IMR-90 (cell line): ENCODE results near the gene C19orf85. TPM values are rescaled to one million over a fixed set of nuclear protein-coding genes. Genes with fewer than 3 reads are reported as not detected.

Source experiments
- ATAC-seq: fragments of 200-7000 bp; cut with Tn5 transposase; 2 replicates; pipeline ENCODE4 v1.9.1; 2020; ENCODE audit warnings: low read depth, mild to moderate bottlenecking, moderate library complexity
- BruUV-seq: library from RNA; stranded (reverse); fragments of 400-500 nt; replicated peaks from 2 replicates; lab custom pipeline; 2021; lab: Mats Ljungman, UMichigan
- CTCF ChIA-PET: fragments of 300-600 bp; formaldehyde crosslinking; extraction: SDS; loops from one replicate; lab custom pipeline; 2021; ENCODE audit warnings: antibody characterized with exemption; lab: Yijun Ruan, JAX
- POLR2A ChIA-PET: fragments of 300-600 bp; sonication (Branson Sonifier 250); formaldehyde crosslinking; loops from one replicate; lab custom pipeline; 2022; ENCODE audit warnings: antibody characterized with exemption; ENCODE audit not compliant: unreplicated experiment; lab: Charles Lee
- DNase-seq: peaks from one replicate; pipeline ENCODE4 v3.0.0; 2013
- H2AFZ ChIP-seq: replicated peaks from 2 replicates; pipeline ENCODE3; 2013; ENCODE audit warnings: low read length, mild to moderate bottlenecking; ENCODE audit not compliant: poor library complexity
- H2AK5ac ChIP-seq: 2 replicates; pipeline ENCODE4 v1.6.1; 2013; ENCODE audit warnings: low read depth, low read length, inconsistent platforms
- H2AK9ac ChIP-seq: replicated peaks from 2 replicates; pipeline ENCODE3; 2013; ENCODE audit warnings: mild to moderate bottlenecking, low read depth, low read length, moderate library complexity; ENCODE audit not compliant: poor library complexity
- H2BK120ac ChIP-seq: 2 replicates; pipeline ENCODE4 v1.6.1; 2013; ENCODE audit warnings: low read depth, low read length, inconsistent platforms
- H2BK15ac ChIP-seq: 3 replicates; pipeline ENCODE4 v1.6.1; 2013; ENCODE audit warnings: low read depth, low read length, inconsistent platforms
- H2BK20ac ChIP-seq: 2 replicates; pipeline ENCODE4 v1.6.1; 2013; ENCODE audit warnings: low read depth, mild to moderate bottlenecking, inconsistent platforms, low read length, moderate library complexity
- H2BK5ac ChIP-seq: 2 replicates; pipeline ENCODE4 v1.6.1; 2013; ENCODE audit warnings: mild to moderate bottlenecking, low read depth, low read length, inconsistent platforms; ENCODE audit not compliant: poor library complexity, severe bottlenecking
- H3K14ac ChIP-seq: replicated peaks from 2 replicates; pipeline ENCODE4 v1.6.1; 2013; ENCODE audit warnings: low read depth, low read length, inconsistent platforms
- H3K18ac ChIP-seq: 2 replicates; pipeline ENCODE4 v1.6.1; 2013; ENCODE audit warnings: low read depth, low read length, control low read depth
- H3K23ac ChIP-seq: 2 replicates; pipeline ENCODE4 v1.6.1; 2013; ENCODE audit warnings: low read depth, low read length, inconsistent platforms
- H3K27ac ChIP-seq: 2 replicates; pipeline ENCODE4 v1.5.1; 2013; ENCODE audit warnings: mild to moderate bottlenecking, control low read depth, low read length; ENCODE audit not compliant: insufficient read depth
- H3K27me3 ChIP-seq: 2 replicates; pipeline ENCODE4 v1.6.1; 2013; ENCODE audit warnings: low read length; ENCODE audit not compliant: control insufficient read depth, insufficient read depth
- H3K36me3 ChIP-seq: 2 replicates; pipeline ENCODE4 v1.6.1; 2013; ENCODE audit warnings: low read length, mixed read lengths; ENCODE audit not compliant: control insufficient read depth, insufficient read depth
- H3K4ac ChIP-seq: 2 replicates; pipeline ENCODE4 v1.6.1; 2013; ENCODE audit warnings: low read depth, low read length, inconsistent platforms
- H3K4me1 ChIP-seq: 2 replicates; pipeline ENCODE4 v1.6.1; 2013; ENCODE audit warnings: low read length, mixed read lengths; ENCODE audit not compliant: control insufficient read depth, insufficient read depth
- H3K4me2 ChIP-seq: 2 replicates; pipeline ENCODE4 v1.6.1; 2013; ENCODE audit warnings: low read depth, mild to moderate bottlenecking, control low read depth, low read length, moderate library complexity
- H3K4me3 ChIP-seq: 2 replicates; pipeline ENCODE4 v1.5.1; 2013; ENCODE audit warnings: low read depth, mild to moderate bottlenecking, control low read depth, low read length, moderate library complexity; ENCODE audit not compliant: insufficient read depth
- H3K56ac ChIP-seq: 2 replicates; pipeline ENCODE4 v1.6.1; 2013; ENCODE audit warnings: low read length, inconsistent platforms; ENCODE audit not compliant: insufficient read depth; ENCODE audit errors: extremely low read depth
- H3K79me1 ChIP-seq, 2 experiments: 2 replicates each; pipeline ENCODE4 v1.6.1; 2013; ENCODE audit warnings: low read length in 2 of 2, inconsistent platforms in 1 of 2, low read depth in 1 of 2
- H3K9ac ChIP-seq: 2 replicates; pipeline ENCODE4 v1.6.1; 2013; ENCODE audit warnings: low read depth, low read length, control low read depth
- H3K9me1 ChIP-seq: 2 replicates; pipeline ENCODE4 v1.6.1; 2013; ENCODE audit warnings: low read length, inconsistent platforms; ENCODE audit not compliant: insufficient read depth
- H3K9me3 ChIP-seq: 2 replicates; pipeline ENCODE4 v1.6.1; 2013; ENCODE audit warnings: low read length; ENCODE audit not compliant: control insufficient read depth, insufficient read depth
- H4K20me1 ChIP-seq: 2 replicates; pipeline ENCODE4 v1.6.1; 2013; ENCODE audit warnings: low read length, inconsistent platforms; ENCODE audit not compliant: insufficient read depth
- H4K5ac ChIP-seq: 2 replicates; pipeline ENCODE4 v1.6.1; 2013; ENCODE audit warnings: mild to moderate bottlenecking, low read depth, low read length, control low read depth
- H4K8ac ChIP-seq, 2 experiments: 2 replicates each; pipeline ENCODE4 v1.6.1; 2013; ENCODE audit warnings: low read depth in 2 of 2, low read length in 2 of 2, control low read depth in 1 of 2, inconsistent platforms in 1 of 2
- H4K91ac ChIP-seq: 2 replicates; pipeline ENCODE4 v1.6.1; 2013; ENCODE audit warnings: low read depth, low read length, inconsistent platforms; ENCODE audit not compliant: insufficient read depth
- CEBPB ChIP-seq: IDR thresholded peaks from 2 replicates; pipeline ENCODE4 v1.6.1; 2012; ENCODE audit warnings: low read depth, low read length, improper control_type of control experiment
- ELK1 ChIP-seq: fragments of 150-350 bp; IDR thresholded peaks from 2 replicates; pipeline ENCODE4 v1.6.1; 2016; ENCODE audit warnings: low read depth, mild to moderate bottlenecking, low read length, moderate library complexity, borderline replicate concordance
- MAFK ChIP-seq: IDR thresholded peaks from 2 replicates; pipeline ENCODE4 v1.6.1; 2012; ENCODE audit warnings: low read depth, low read length, improper control_type of control experiment
- MAZ ChIP-seq: IDR thresholded peaks from 2 replicates; pipeline ENCODE4 v1.6.1; 2012; ENCODE audit warnings: low read depth, mild to moderate bottlenecking, low read length, improper control_type of control experiment, moderate library complexity, borderline replicate concordance
- NFE2L2 ChIP-seq: fragments of 150-350 bp; IDR thresholded peaks from 2 replicates; pipeline ENCODE4 v1.6.1; 2016; ENCODE audit warnings: low read depth, mild to moderate bottlenecking, low read length
- RCOR1 ChIP-seq: IDR thresholded peaks from 2 replicates; pipeline ENCODE4 v1.6.1; 2012; ENCODE audit warnings: mild to moderate bottlenecking, low read length, improper control_type of control experiment; ENCODE audit not compliant: insufficient replicate concordance
- RFX5 ChIP-seq: IDR thresholded peaks from 2 replicates; pipeline ENCODE4 v1.8.0; 2012; ENCODE audit warnings: low read depth, mild to moderate bottlenecking, low read length, moderate library complexity
- SMC3 ChIP-seq: fragments of 150-350 bp; IDR thresholded peaks from 2 replicates; pipeline ENCODE4 v1.6.1; 2016; ENCODE audit warnings: low read depth, mild to moderate bottlenecking, antibody characterized with exemption, low read length, moderate library complexity
- WGBS, 2 experiments: methylation state at CpG; one replicate each; pipeline versions ENCODE4 v1.1.5 to v1.1.7; 2013; ENCODE audit warnings: missing lambda C conversion rate in 2 of 2; ENCODE audit not compliant: insufficient read length in 1 of 2; ENCODE audit errors: extremely low coverage in 2 of 2; 5-methylcytosine and 5-hydroxymethylcytosine counted together
- dilution Hi-C: fragments of 300-500 bp; cut with HindIII; formaldehyde crosslinking; loops from one replicate; pipeline ENCODE4 v1.14.3; 2018; ENCODE audit warnings: low sequenced_read_pairs; ENCODE audit not compliant: unreplicated experiment
- in situ Hi-C: fragments of 300-500 bp; cut with MboI; formaldehyde crosslinking; loops from 3 replicates; pipeline ENCODE4 v1.14.3; 2019; ENCODE audit warnings: low sequenced_read_pairs, inconsistent platforms, mixed read lengths
- intact Hi-C: fragments of 100-400 bp; cut with micrococcal nuclease; formaldehyde crosslinking; loops from 2 replicates; pipeline ENCODE4 v1.10.0; 2022
- polyA plus RNA-seq, 3 experiments: library from polyadenylated mRNA; depleted of rRNA; stranded (reverse); fragments of >200 nt; gene quantifications; 2 replicates each; pipeline ENCODE4 v1.2.3, GENCODE V29; 2012; ENCODE audit warnings: low replicate concordance in 1 of 3
- total RNA-seq: library from RNA; depleted of rRNA; stranded (reverse); fragments of >200 nt; gene quantifications from 2 replicates; pipeline ENCODE4 v1.2.3, GENCODE V29; 2012
- TF ChIP-seq, protein P1 (sequence below): fragments of 150-350 bp; IDR thresholded peaks from 2 replicates; pipeline ENCODE4 v1.6.1; 2017; ENCODE audit warnings: mild to moderate bottlenecking, antibody characterized with exemption, low read length, low read depth
- TF ChIP-seq, protein P2 (sequence below): conservative IDR thresholded peaks from 2 replicates; pipeline ENCODE4 v1.5.1; 2012; ENCODE audit warnings: mild to moderate bottlenecking, low read depth, low read length, improper control_type of control experiment

Gene C19orf85
- total and polyA plus RNA-seq, 2 of the 4 experiments (the other 2 are of a cell fraction), result not detected

- DNase-seq (no peak), ATAC-seq (no peak)
- no peak overlapping the region for H3K4me3 ChIP-seq
- dilution Hi-C loops (no loop called here), intact Hi-C loops (no loop called here), in situ Hi-C loops (loop anchor here (25.0 kb wide), 1 partner anchor 1017 kb away; the partner anchor contains the start of genes CDC42EP5 and LENG9)
- 77% methylated on average over 11 of the region's 17 CpGs; no CpG with 5 or more reads in 1 of the 2 experiments for WGBS, 2 experiments
- no peaks in the 10 kb centered on the region; the same call in 1 of the 2 replicates for H4K20me1 ChIP-seq
- no peak overlapping the region for H2BK120ac ChIP-seq
- H2AK9ac ChIP-seq, result no peak overlapping the region
- no peak overlapping the region for H2AFZ ChIP-seq
- no peak overlapping the region for H2BK20ac ChIP-seq
- H3K56ac ChIP-seq, result no peak overlapping the region
- peaks cover 18% of the 10 kb centered on the region for H3K9me1 ChIP-seq
- no peak overlapping the region for H3K4ac ChIP-seq
- no peak overlapping the region for H3K9ac ChIP-seq
- H3K18ac ChIP-seq, result no peak overlapping the region
- H4K91ac ChIP-seq, result no peak overlapping the region
- no peak overlapping the region for H4K8ac ChIP-seq
- POLR2A ChIA-PET, result no interaction called here
- no peaks in the 10 kb centered on the region for H3K9me3 ChIP-seq
- H3K79me1 ChIP-seq, result peaks cover 14 to 42% of the 10 kb centered on the region in 2 experiments
- no TSS peak for BruUV-seq
- TF ChIP-seq CEBPB, result no peak
- TF ChIP-seq RFX5, result no peak
- no peak for TF ChIP-seq MAZ
- TF ChIP-seq RCOR1, result no peak
- TF ChIP-seq NFE2L2, result no peak
- no peak for TF ChIP-seq SMC3
- no peak for TF ChIP-seq ELK1
- TF ChIP-seq, protein P1, sequence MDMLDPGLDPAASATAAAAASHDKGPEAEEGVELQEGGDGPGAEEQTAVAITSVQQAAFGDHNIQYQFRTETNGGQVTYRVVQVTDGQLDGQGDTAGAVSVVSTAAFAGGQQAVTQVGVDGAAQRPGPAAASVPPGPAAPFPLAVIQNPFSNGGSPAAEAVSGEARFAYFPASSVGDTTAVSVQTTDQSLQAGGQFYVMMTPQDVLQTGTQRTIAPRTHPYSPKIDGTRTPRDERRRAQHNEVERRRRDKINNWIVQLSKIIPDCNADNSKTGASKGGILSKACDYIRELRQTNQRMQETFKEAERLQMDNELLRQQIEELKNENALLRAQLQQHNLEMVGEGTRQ, result no peak
- TF ChIP-seq, protein P2, sequence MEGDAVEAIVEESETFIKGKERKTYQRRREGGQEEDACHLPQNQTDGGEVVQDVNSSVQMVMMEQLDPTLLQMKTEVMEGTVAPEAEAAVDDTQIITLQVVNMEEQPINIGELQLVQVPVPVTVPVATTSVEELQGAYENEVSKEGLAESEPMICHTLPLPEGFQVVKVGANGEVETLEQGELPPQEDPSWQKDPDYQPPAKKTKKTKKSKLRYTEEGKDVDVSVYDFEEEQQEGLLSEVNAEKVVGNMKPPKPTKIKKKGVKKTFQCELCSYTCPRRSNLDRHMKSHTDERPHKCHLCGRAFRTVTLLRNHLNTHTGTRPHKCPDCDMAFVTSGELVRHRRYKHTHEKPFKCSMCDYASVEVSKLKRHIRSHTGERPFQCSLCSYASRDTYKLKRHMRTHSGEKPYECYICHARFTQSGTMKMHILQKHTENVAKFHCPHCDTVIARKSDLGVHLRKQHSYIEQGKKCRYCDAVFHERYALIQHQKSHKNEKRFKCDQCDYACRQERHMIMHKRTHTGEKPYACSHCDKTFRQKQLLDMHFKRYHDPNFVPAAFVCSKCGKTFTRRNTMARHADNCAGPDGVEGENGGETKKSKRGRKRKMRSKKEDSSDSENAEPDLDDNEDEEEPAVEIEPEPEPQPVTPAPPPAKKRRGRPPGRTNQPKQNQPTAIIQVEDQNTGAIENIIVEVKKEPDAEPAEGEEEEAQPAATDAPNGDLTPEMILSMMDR, result no peak
- no peak for TF ChIP-seq MAFK
- H3K4me1 ChIP-seq, result peaks cover 9% of the 10 kb centered on the region
- H3K27ac ChIP-seq, result no peak overlapping the region
- no peak overlapping the region for H2BK5ac ChIP-seq
- no peak overlapping the region for H2AK5ac ChIP-seq
- H3K4me2 ChIP-seq, result no peak overlapping the region
- no peaks in the 10 kb centered on the region for H3K27me3 ChIP-seq
- H4K5ac ChIP-seq, result no peak overlapping the region
- CTCF ChIA-PET, result no interaction called here
- H3K14ac ChIP-seq, result no peak overlapping the region
- H3K23ac ChIP-seq, result no peak overlapping the region
- peaks cover 12% of the 10 kb centered on the region; the same call in 1 of the 2 replicates for H3K36me3 ChIP-seq
- no peak overlapping the region for H2BK15ac ChIP-seq
Observed at GRCh38 chr19:55479045-55479444, 14.5 kb upstream of the C19orf85 start.
